ENCODE results near the gene FBLN2.
A peak's percentile ranks its signal among the peaks of the same experiment; 100 is the strongest.

The FBLN2 gene

DNA sequence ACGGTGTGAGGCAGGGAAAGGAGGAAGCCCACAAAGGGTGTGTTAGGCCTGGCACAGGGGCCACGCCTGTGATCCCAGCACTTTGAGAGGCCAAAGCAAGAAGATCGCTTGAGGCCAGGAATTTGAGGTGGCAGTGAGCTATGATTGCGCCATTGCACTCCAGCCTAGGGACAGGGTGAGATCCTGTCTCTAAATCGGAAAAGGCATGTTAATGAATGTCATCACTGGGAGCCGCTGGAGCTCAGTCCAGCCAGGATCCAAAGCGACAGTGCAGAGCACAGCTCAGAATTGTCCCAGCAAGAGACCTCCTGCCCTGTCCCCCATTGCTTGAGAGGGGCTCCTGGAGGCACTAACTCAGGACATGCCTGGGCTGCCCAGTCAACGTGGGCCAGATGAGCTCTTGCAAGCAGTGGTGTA is 15.0 kb upstream of the FBLN2 start:
- no peak for DNase-seq

DNA sequence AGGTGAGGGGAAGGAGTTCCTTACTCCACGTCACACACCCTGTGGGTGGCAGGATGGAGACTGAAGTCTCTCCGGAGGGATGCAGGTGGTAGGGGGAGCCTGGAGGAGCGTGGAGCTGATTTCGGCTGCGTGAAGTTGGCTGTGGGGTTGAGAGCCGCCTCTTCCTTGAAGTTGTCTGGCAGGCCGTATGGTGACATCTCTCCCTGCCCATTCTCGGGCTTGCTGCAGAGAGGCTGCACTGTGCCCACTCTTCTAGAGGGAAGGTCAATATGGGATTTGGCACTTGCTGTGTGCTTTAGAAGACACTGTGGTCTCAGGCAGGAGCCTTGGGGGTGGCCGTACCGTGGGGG is 13.4 kb upstream of the FBLN2 start:
- no peak for DNase-seq

DNA sequence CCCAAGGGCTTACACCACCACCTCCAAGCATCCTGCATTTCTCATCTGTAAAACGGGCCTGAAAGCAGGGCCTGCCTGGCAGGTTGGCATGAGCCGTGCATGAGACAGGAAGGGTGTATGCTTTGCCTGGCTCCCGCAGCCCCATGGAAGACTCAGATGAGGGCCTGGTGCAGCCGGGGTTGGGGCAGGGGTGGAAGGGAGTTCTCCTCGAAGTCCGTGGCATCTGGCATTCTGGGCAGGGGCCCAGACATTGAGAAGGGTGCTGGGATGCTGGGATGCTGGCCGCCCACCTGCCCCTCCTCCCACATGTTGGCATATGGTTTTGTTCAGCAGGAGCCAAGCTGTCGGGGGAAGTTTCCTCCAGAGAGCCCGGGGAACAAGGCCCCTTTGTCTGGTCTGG is 13.0 kb upstream of the FBLN2 start:
- DNase-seq = no peak

DNA sequence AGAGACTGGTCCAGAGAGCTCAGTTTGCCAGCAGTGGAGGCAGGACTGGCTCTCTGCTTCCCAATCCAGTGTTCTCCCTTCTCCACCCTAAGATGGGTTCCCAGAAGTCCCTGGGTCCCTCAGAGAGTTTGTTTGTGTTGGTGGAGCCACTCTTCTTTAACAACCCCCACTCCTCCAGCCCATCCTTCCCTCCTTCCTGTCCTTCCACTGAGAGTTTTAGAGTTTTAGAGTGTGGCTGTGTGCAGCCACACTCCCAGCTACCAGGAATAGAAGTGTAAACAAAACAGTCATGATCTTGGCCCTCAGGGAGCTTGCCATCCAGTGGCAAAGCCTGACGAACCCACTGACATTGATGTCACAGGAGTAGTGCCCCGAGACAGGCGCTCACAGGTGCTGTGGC is 12.5 kb upstream of the FBLN2 start:
- no peak for DNase-seq

DNA sequence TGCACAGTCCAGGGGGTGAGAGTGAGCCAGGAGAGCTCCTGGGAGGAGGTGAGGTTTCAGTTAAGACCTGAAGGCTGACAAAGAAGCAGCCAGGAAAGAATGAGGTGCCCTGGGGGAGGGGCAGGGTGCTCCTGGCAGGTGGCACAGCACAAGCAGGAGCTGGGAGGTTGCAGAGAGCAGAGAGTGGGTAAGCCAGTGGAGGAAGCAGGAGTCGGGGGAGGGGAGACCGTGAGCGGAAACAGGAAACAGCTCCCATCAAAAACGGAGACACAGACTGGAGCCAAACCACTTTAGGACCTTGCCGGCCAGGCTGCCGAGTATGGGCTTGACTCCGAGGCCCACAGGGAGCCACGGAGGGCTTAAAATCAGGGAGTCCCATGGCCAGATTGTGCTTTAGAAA is 12.1 kb upstream of the FBLN2 start:
- no peak for DNase-seq

DNA sequence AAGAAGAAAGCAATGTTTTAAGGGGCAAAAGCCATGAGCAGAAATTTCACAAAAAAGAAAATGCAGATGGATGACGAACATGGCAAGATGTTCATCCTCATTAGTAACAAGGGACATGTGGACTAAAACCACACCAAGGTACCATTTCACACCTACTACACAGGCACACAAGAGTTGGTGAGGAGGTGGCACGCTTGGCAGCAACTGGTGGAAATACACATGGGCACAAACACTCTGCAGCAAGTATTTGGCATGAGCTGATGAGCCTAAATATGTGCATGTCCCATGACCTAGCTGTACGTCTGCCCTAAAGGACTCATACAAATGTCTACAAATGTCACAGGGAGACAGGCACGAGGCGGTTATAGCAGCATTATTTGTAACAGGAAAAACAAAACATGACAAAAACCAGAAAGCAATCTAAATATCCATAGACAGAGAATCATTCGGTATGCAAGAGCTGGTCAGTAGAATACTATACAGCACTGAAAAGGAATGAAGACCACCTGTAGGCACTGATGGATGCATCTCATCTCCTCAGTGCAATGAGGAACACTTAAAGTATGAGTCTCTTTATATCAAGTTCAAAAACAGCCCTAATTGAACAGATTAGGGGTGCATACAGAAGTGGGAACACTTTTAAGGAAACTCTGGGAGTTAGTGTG is 11.5 kb upstream of the FBLN2 start:
- DNase-seq = no peak

DNA sequence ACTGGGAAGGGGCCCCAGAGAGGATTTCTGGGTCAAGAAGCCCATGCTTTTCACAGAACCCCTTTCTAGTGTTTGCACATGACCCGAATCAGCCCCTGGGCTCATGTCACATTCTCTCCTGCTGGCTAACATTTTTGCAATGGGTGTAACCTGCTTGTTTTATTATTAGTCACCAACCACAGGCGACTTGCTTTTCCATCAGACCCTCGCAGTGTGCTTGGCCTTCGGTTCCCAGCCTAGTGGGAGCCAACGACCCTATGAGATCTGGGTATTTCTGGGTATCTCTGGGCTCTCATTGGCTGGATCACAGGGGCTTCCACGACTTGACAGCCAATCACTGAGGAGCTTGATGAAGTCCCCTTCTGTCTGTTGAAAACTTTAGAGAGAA is 11.0 kb upstream of the FBLN2 start:
- peak; percentile 76 for DNase-seq

DNA sequence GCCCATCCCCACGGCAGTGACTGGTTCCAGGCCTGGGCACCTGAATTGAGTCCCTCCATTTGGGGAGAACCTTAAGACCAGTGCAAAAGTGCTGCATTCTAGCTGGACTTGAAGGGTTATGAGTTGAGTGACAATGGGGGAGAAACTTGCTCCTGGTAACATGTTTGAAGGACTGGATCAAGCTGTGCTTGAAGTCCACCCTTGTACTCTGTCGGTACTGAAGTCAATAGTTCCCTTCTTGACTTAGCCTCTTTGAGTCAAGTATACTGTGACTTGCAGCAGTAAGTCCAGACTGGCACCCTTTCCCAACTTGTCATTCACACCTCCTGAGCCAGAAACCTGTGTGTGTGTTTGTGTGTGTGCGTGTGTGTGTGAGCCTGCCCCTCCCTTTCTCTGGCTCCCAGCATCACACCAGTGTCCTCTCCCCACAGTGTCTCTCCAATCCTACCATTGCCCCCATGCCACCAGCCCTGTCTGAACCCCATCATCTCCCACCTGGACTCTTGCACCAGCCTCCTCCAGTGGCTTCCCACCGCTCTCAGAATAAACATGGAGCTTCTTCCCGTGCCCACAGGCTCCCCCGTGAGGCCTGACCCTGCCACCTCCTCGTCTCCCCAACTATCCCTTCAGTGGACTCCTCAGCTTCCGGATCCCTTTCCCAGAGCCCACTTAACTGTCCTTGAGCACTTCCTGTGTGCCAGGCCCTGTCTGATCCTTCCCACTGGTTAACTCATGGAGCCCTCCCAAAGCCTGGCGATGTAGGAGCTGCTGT is 10.2 kb upstream of the FBLN2 start:
- DNase-seq = no peak

DNA sequence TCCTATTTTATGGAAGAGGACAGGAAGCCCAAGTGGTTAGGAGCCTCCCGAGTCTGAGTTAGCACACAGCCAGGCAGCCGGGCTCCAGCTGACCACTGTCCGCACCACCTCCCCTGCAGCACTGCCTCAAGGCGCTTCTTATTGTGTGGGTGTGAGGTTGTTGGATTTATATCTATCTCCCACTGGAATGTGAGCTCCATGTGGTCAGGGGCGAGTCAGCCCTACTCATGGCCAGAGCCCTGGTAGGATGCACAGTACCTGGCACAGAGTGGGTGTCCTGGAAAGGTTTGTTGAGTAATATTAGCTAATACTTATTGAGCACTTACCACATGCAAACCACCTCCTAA is 9.7 kb upstream of the FBLN2 start:
- no peak for DNase-seq

DNA sequence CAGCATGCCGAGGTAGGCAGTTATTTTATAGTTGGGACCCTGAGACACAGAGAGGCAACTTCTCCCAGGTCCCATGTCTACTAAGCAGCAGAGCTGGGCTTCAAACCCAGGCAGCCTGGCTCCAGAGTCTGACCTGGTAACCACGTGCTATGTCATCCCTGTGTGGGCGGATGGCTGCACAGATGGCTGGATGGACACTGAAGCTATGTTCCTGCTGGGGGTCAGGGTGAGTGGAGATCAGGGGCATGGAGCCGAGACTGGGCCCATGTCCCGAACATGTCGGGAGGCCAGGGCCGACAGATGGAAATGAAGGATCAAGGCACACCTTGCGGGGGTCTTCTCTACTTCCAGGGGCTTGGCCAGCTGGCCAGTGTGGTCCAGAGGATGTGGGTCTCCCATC is 9.3 kb upstream of the FBLN2 start:
- DNase-seq = no peak

DNA sequence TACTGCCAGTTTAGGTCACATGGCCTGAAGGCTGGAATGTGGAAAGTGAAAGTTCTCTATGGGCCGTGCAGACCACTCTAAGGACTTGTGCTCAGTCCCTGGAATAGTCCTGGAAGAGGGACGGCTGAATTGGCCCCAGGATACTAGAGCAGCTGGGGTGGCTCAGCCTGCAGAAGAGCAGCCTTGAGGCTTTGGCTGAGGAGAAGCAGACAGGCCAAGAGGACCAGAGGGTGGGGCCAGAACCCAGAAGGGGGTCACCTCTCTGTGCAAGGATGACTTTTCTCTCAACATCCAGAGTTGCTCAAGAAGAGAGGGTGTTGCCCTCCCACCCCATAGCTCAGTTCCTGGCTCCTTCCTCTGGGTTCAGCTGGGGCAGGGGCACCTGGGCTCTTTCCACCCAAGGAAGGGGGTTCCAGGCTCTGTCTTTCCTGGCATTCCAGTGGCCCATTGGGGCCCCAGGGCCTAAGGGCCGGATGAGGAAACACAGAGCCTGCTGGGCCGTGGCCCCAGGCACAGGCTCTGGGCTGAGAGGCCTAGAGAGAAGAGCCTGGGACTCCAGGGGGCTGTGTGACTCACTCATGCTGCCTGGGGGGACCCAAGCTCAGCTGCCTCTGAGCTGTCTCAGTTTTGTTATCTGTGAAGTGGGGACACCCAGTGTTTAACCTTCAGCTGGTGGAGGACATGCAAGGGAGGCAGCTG is 8.5 kb upstream of the FBLN2 start:
- DNase-seq = no peak

DNA sequence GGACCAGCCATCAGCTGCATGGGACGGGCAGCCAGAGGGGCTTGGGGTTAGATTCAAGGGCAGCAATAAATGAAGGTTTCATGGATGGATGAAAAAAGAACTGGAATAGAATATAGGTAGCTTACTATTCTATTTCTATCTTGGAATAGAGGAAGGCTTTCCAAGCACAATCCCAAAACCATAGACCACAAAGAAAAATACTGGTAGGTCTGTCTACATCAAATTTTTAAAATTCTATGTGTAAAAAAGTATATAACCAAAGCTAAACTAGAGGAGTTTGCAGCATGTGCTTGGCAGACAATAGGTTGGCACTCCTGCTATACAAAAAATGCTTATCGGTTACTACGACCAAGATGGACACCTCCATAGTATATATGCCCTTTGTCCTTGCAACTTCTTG is 7.2 kb upstream of the FBLN2 start:
- no peak for DNase-seq

DNA sequence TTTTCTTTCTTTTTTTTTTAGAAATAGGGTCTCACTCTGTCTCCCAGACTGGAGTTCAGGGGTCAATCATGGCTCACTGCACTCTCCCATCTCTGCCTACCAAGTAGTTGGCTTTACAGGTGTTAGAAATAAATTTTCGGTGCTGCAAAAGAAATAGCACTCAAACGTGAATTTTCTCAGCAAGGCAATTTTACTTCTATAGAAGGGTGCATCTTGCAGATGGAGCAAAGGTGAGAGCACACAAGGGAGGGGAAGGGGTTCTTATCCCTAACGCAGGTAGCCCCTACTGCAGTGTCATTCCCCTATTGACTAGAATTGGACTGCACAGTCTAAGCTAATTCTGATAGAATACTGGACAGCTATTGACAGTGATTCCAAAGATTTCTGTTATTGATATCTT is 6.8 kb upstream of the FBLN2 start:
- no peak for DNase-seq

DNA sequence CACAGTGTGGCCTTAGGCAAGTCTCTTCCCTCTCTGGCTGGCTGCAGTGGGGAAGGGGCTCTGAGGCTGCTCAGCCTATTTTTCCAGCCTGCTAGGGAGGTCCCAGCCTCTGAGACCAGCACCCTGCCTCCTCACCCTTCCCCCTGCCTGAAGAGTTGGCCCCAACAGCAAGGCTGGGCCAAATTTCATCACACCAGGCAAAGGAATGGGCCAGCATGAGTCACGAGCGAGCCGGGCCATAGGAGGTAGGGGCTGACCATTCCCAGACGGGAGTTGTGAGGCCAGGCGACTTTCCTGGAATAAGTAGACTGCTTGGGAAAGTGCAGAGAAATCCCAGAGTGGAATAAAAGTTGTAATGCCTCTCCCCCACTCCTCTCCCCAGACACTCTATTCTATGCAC is 5.7 kb upstream of the FBLN2 start:
- DNase-seq = no peak

DNA sequence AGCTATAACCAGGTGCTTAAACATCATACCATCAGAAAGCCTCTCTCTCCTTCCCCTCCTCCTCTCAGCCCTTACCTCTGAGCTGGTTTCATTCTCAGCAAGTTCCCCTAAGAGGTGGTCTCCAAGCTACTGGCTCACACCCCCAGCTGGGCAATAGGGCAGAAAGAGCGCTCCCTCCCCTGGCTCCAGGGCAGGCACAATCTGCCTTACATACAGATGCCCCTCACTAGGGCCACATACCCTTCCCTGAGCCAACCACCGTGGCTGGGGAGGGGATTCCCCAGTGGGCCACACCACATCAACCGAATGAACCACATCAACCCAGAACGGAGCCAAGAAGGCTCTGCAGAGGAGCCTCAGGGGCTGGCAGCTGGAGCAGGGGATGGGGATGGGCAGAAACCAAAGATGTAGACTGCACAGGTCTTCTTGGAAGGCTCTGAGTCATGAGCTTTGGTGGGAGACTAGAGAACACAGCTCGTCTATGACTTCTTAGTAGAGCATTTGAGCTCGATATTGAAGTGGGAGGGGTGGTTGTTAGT is 4.6 kb upstream of the FBLN2 start:
- DNase-seq = no peak

DNA sequence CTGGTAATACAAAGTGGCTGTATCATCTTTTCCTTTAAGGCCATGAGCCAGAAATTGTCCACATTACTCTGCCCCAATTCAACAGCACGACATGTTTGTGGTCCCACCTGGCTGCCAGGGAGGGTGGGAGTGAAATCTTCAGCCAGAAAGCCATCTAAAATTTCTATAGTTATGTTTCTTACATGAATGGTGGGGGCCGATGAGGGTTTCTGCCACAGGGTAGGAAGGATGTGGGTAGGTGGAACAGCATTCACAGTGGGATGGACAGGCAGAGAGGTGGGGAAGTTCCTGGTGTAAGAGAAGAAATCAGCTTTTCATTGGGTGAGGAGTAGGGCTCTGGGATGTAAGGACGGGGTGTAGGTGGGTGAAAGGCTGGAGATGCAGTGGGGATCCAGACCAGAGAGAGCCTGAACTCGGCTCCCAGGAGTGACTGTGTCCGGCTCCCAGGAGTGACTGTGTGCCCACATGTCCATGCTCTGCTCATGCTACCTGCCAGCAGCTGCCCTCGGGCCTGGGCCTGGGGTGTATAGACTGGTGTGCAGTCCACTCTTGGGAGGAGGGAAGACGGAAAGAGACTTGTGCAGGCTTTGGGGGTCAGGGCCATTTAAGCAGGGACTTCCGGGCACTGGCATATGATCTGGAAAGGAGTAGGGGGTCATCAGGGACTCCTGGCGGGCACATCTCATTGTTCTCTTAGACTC is 3.8 kb upstream of the FBLN2 start:
- DNase-seq = no peak

DNA sequence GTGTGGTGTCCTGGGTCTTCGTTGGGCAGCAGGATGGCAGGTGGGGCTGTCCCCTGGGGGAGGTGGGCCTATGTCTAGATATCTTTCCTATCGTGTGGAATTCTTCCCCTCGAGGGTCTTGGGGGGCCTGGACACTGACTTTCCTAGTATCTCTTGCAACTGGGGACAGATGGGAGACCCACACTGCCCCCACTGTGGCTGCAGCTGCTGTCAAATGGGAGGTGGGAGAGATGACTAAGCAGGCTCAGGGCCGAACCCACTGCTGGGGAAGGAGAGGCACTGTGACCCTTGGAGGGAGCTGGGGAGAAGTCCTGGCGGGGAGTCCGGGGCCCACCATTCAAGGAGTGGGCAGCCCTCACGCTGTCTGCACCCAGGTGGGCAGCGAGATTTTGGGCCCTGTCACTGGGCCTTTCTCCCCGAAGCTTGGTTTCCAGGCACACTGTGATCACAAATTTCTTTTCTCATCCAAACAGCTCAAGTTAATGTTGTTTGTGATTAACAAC is 2.9 kb upstream of the FBLN2 start:
- DNase-seq = no peak

DNA sequence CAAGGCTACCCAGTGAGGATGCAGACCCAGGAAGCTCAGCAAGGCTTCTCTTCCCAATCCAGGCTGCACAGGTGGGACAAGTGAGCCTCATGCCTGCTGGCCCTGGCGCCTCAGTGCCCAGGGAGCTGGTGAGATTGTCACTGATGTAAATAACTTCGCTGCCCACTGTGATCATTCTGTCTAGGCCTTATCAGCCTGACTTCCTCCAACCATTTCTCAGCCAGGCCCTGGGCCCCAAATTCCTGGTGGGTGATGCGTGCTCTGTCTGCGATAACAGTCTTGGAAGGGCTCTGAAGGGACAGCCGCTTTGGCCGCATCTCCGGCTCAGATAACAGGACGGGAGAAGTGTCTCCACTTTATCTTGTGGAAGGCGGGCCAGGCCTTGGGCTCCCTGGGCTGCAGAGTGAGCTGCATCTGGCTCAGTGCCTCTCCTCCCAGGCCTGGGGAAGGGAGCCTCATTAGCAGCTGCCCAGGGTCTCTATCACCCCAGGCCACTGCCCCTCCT is 2.2 kb upstream of the FBLN2 start:
- no peak for DNase-seq

DNA sequence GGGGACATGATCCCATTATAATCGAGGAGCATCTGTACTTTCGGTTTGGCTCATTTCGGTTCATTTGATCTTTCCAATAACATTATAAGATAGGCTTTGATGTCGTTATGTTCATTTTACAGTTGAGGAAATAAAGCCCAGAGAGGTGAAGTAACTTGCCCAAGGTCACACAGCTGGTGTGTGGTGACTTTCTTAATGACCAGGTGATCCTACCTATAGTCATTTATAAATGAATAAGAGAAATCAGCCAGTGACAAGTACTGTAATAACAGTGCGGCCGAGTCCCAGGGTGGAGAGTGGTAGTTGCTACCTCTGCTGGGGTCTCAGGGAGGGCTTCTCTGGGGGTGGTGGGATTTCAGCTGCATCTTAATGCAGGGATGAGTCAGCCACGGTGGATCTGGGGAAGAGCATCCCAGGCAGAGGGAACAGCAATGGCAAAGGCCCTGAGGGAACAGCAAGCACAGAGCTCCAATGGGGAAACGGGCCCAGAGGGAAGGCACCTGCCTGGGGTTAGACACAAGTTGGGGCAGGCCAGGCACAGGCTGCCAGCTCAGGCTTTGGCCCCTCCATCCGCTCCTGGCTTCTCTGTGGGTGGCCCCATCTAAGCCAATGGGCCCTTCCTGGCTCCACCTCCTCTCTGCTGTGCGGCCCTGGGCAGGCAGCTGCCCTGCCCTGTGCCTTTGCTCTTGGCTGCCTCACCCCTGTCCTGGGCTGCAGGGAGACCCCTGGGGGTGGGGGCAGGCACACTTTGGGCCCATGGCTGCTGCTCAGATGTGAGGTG is 1.1 kb upstream of the FBLN2 start:
- no peak for DNase-seq

DNA sequence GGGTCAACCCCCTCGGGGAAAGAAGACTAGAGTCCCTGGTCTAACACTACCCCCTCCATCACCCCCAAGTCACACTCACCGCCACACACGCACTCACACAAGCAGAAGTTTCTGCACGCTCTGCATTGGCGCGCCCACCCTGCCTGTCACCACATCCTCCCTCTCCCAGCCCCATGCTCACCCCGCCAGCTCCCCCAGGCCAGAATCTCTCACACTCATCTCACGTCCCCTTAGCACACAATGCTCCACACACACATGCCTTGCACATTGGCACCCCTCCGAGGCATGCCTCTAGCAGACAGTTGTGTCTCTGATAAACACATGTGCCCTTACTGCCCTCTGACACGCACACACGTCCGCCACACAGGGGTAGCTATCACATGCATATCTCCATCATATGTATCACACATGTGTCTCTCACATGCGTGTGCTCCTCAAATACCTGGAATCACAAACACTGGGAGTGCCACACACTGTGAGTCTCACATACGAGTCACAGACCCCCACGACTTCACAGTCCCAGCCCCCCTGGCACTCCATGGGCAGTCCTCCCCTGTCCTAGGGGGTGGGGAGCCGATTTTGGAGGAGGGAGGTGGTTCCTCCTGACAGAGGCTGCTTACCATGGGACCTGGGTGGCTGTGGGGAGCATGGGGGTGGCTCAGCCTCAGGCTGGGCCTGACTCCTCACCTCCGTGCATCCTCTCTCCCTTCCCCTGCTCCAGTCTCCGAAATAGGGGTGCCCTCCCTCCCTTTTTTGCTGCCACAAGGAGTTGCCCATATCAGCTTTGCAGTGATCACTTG is 898 bp downstream of the FBLN2 start:
- DNase-seq = no peak

DNA sequence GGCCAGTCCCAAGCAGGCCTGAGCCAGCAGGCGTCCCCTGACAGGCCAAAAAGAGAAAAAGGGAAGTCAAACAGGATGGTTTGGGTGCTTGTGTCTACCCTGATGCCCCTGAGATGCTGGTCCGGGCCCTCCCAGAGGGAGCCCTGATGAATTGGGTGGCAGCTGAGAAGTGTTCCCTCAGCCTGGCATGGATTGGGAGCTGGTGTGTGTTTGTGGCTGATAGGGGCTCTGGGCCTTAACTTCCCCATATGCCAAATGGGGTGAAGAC is 1.4 kb downstream of the FBLN2 start:
- no peak for DNase-seq

Measured in 8988T (cell line).